Tongue (tissue), 2 donors: ENCODE measurements around the gene PTPA. TPM values are rescaled to one million over a fixed set of nuclear protein-coding genes. Genes with fewer than 3 reads are reported as not detected.
"Not testable (repeated sequence)": the region's sequence is repeated elsewhere in the genome, so short reads cannot be mapped to it uniquely, and the experiment has no call there.

Experiments
- DNase-seq: peaks from one replicate; pipeline ENCODE4 v3.0.0-alpha.2; 2015
- total RNA-seq: library from RNA; depleted of rRNA; stranded (reverse); fragments of >200 nt; gene quantifications from one replicate; pipeline ENCODE4 v1.2.3, GENCODE V29; 2014

Gene PTPA
- total RNA-seq, 1 donor from 2014 or later = 92.3 TPM

- peak; percentile 33 for DNase-seq
Observed at GRCh38 chr9:129109952-129110739, 1.1 kb upstream of the PTPA start.

GRCh38 chr9:129111528-129112151 lies 425 bp downstream of the PTPA start:
- DNase-seq = peak; percentile 63

DNA sequence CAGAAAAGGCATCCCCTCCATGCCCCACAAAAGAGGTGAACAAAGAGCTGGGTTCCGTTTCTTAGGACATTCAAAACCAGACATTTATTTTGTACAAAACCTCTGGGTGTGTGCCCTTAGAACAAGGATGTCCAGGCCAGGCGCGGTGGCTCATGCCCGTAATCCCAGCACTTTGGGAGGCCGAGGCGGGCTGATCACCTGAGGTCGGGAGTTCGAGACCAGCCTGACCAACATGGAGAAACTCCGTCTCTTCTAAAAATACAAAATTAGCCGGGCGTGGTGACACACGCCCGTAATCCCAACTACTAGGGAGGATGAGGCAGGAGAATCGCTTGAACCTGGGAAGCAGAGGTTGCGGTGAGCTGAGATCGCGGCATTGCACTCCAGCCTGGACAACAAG lies 1.3 kb downstream of the PTPA start:
- DNase-seq = not testable (repeated sequence)

- DNase-seq = no peak
Observed at GRCh38 chr9:129113645-129114304, 2.6 kb downstream of the PTPA start.

- no peak for DNase-seq
Observed at GRCh38 chr9:129118799-129119198, 7.6 kb downstream of the PTPA start.

DNA sequence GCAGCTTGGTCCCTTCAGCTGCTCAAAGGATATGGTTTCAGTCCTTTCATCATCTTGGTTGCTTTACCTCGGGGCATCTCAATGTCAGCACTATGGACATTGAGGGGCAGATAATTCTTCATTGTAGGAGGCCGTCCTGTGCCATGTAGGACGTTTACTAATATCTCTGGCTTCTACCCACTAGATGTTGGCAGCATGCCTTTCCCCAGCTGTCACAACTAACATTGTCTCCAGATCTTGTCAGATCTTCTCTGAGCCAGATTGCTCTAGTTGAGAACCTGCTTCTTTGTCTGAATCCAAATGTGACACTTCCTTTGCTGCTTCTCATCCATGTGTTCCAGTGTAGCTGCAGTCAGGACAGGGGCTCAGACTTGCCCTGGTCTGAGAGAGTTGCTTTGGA lies 10.3 kb downstream of the PTPA start:
- DNase-seq = peak; percentile 84

- DNase-seq = no peak
Observed at GRCh38 chr9:129122133-129122532, 10.9 kb downstream of the PTPA start.

GRCh38 chr9:129122976-129123375 lies 11.8 kb downstream of the PTPA start:
- not testable (repeated sequence) for DNase-seq

DNA sequence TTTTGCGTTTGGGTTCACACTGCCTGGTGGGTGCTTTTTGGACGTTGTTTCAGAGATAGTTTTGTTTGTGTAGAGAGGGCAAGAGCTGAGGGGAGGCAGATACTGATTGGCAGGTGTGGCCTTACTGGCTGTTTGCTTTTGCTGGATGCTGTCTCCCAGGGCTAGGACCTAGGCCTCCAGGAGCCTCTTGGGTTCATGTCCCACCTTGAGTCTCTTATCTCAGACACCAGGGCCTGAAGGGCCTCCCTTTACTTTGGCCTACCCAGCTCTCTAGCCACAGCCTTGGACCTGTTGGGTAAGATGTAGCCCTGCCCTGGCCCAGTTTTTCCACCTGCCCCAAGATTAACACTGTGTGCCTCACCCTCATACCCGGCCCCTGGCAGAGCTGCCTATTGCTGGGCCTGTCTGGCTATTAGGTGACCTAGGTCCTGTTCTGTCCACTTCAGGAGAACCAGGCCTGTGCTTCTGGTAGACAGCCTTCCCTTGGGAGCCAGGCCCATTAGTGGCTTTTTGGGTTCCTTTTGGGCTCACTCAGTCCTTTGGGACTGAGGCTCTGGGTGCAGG lies 13.4 kb downstream of the PTPA start:
- DNase-seq = no peak

DNA sequence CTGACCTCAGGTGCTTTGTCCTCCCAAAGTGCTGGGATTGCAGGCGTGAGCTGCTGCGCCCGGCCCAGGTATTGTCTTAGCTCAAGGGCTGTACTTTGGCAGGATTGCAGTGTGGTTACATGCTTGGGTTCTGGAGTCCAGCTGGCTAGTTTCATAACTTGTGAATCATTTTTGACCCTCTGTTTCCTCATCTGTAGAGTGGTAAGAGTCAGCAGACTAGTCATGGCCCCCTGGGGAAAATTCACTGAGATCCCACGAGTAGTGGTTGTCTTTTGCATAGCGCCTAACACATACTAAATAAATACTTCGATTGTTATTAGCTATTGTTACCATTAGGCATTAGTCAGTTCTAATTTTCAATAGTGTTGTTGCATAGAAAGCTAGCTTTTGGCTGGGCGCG lies 14.3 kb downstream of the PTPA start:
- no peak for DNase-seq

DNA sequence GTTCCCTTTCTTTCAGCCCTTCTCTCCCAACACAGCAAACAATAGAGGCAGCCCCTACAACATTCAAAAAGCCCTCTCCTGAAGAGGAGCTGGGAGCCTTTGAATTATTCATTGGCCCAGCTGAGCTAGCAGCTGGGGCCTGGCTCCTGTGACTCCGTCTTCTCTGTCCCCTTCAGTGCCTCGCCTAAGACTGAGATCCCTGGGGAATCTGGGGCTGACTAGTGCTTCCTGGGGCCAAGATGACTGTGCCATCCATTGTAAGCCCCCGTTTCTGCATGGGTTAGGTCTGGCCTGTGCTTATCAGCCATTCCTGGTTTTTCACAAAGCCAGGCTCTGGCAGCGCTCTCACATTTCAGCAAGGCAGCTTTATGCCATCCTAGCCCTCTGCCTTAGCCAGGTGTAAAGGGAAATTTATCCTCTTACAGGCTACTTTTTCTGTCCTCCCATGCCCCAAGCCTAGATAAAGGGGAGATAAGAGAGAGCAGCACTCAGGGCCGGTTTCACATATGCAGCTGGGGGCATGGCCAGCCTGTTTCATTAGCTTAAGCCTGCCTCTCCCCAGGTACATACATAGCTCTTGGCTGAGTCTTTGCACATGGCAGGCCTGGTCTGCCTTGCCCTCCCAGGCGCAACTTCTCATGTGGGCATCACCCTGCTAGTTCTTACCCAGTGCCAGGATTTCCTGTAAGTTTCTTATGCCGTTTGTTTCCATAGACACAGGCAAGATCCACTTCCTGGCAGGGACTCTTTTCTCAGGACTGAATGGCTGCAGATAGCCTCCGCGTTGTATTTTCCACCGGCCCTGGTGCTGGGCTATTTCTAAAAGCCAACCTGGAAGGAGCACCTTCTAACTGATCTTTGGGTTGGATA lies 15.8 kb downstream of the PTPA start:
- no peak for DNase-seq

- DNase-seq = no peak
Observed at GRCh38 chr9:129128689-129129088, 17.5 kb downstream of the PTPA start.

- DNase-seq = not testable (repeated sequence)
Observed at GRCh38 chr9:129130271-129130670, 19.1 kb downstream of the PTPA start.

GRCh38 chr9:129130791-129131190 lies 19.6 kb downstream of the PTPA start:
- DNase-seq = no peak

DNA sequence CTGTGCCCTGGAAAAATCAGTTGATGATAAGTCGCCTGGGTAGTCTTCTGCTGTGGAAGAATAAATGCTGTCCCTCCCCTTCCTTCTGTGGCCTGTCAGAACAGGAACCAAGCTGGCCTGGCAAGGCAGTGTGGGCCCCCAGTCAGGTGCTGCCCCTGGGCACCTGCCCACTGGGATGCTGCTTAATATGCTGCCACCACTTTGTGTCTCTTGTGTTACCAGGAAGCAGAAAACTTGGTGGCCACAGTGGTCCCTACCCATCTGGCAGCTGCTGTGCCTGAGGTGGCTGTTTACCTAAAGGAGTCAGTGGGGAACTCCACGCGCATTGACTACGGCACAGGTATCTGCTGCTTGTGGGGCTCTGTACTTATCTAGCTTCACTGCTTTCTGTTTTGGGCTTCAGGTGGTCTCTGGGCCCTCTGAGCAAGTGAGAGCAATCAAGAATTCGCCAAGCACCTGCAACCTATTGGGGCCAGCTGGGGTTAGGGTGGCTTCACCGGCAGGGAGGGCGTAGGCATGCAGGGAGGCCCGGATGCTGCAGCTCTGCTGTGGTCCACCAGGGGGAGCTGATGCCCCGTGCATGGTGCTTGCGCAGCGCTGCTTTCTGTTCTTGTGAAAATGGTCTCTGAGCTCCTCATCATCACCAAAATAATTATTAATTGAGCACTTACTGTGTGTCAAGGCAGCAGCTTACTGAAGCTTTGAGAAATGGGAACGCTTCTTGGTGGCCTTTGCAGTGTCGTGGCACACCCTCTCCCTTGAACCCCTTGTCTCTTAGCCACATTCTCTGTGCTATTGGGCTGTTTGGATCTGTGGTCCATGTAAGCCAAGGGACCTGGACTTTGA lies 20.3 kb downstream of the PTPA start:
- peak; percentile 86 for DNase-seq

- no peak for DNase-seq
Observed at GRCh38 chr9:129133082-129133481, 21.9 kb downstream of the PTPA start.

DNA sequence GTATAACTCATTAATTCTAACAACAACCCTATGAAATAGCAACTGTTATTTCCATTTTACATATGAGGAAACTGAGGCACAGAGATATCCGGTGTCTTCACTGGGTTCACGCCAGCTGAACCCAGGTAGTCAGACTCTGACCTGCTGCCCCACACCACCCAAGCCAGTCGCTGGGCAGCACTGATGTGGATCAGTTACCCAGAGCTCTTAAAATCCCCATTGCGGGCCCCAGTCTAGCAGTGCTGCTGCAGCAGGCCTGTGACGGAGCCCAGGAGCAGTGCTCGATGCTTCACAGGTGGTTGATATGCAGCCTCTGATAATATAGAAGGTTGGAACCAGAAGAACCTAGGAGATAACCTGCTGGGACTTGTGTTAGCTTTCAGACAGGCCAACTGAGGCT lies 24.3 kb downstream of the PTPA start:
- DNase-seq = no peak

GRCh38 chr9:129136446-129137035 lies 25.3 kb downstream of the PTPA start:
- DNase-seq = no peak

DNA sequence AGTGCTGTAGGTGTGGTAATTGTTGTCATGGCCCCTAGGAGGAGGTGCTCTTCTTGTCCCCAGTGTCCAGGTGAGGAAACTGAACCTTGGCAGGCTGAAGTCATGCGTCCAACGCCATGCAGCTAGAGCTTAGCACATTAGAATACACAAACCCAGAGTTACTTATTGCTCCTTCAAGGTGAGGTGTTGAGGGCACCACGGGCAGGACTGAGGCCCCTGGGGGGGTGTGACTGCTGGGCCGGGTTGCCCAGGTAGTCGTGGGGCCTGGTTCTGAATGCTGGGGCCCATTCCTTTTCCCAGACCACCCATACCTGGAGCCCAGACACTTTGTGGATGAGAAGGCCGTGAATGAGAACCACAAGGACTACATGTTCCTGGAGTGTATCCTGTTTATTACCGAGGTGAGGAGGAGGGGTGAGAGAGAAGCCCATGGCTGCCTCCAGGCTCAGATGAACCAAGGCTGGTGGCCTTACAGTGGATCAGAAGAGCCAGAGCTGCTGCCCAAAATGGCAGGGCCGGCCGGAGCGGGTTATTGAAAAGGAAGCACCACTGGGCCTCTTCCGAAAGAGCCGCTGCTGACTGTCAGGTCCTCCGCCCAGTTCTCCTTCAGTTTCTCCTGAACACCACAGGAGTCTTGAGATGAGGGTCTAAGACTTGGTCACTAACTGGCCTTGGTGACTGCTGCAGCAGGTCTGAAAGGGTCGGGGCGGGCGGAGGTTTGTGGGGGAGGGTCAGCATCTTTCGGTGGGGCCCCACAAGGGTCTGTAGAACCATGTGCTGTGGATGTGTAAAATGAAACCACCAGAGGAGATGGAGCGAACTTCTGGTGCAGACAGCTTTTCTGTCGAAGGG lies 26.3 kb downstream of the PTPA start:
- no peak for DNase-seq

GRCh38 chr9:129138144-129138462 lies 26.9 kb downstream of the PTPA start:
- DNase-seq = no peak
